Measurements from ENCODE around the gene BCL7C. TPM values are rescaled to one million over a fixed set of nuclear protein-coding genes. Genes with fewer than 3 reads are reported as not detected.
"Not testable (repeated sequence)": the region's sequence is repeated elsewhere in the genome, so short reads cannot be mapped to it uniquely, and the experiment has no call there.

BCL7C gene
- total RNA-seq, 1 donor from 2014 or later, result 32.2 TPM

- DNase-seq (ENCODE audit: missing footprints), result no peak
- no peak for ATAC-seq
- intact Hi-C loops (cut with DNase I), result no loop called here
Measured at GRCh38 chr16:30901201-30902028, 7.5 kb upstream of the BCL7C start.

- ATAC-seq (no peak), DNase-seq (ENCODE audit: missing footprints) (no peak)
- intact Hi-C loops (cut with DNase I), result no loop called here
Measured at GRCh38 chr16:30900588-30900987, 6.7 kb upstream of the BCL7C start.

GRCh38 chr16:30899794-30900193, 5.9 kb upstream of the BCL7C start:
- DNase-seq (ENCODE audit: missing footprints), result no peak
- intact Hi-C loops (cut with DNase I), result loop anchor here (10.0 kb wide), 1 partner anchor 1095 kb away; the partner anchor contains the start of gene MAZ
- ATAC-seq, result no peak

GRCh38 chr16:30896889-30897733, 3.2 kb upstream of the BCL7C start:
- intact Hi-C loops (cut with DNase I), result loop anchor here (2.0 to 10.0 kb wide), 2 partner anchors 26 to 1092 kb away; partner anchors contain the start of genes FBXL19 and MAZ
- ATAC-seq (peak; percentile 69), DNase-seq (ENCODE audit: missing footprints) (peak; percentile 98)

DNA sequence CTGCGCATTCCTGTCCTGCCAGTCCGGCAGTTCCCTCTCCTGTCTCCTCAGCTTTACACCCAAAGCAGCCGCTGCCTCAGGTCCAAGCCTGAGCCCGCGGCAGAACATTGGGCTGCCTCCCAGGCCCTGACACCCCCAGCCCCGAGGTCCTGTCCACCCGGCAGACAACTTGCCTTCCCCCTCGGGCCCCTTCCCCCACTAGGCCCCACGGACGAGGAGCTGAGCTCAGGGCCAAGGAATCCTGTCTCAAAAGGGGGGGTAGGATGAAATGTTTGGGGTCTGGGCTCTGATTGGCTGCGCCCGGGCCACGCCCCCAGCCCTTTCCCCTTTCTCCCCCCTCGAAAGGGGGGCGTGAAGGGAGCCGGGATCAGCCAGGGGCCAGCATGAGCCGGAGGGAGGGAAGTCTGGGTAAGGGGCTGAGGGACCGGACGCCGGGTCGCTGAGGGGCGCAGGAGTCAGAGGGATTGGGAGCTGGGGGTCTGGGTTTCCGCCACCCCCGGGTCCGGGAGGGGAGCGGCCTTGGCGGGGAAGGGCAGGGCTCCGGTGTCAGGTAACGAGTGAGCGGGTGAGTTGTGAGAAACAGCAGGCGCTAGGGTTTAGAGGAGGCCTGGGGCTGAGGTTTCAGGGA, 2.5 kb upstream of the BCL7C start, which contains the start of gene CTF1:
Gene CTF1, plus strand, starts transcription at position 354 of the 628 bp plus-strand sequence. Its CDS starts 30 bp downstream, at position 384.
- intact Hi-C loops (cut with DNase I), result loop anchor here (2.0 to 10.0 kb wide), 2 partner anchors 26 to 1092 kb away; partner anchors contain the start of genes FBXL19 and MAZ
- ATAC-seq, result peak; percentile 79
- peak; percentile 85 for DNase-seq (ENCODE audit: missing footprints)

DNA sequence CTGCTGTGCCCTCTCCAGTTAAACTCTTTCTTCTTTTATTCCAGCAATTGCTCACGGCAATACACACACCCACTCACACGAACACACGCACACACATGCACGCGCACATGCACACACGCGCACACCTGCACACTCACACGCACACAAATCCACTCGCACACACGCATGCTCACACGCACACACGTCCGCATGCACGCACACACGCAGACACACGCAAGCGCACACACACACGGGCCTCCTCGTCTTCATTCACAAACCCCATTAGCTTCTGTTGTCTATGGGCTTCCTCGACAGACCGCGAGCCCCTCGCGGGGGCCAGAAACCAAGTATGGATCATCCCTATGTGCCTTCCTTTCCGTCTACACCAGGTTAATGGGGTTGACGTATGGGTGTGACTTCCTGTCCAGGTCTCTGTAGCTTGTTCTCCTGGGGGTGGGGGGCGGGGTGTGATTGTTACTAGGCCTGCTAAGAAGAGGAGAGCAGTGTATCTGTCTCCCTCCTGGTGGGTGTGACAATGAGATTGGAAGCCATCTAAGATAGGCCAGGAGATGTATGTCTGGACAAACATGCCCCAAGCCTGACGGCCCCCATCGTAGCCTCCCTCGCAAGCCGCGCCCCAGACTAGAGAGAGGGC, 1.9 kb upstream of the BCL7C start:
- ATAC-seq, result no peak
- intact Hi-C loops (cut with DNase I), result loop anchor here (2.0 to 10.0 kb wide), 3 partner anchors 21 to 1091 kb away; partner anchors contain the start of genes FBXL19 and MAZ

DNA sequence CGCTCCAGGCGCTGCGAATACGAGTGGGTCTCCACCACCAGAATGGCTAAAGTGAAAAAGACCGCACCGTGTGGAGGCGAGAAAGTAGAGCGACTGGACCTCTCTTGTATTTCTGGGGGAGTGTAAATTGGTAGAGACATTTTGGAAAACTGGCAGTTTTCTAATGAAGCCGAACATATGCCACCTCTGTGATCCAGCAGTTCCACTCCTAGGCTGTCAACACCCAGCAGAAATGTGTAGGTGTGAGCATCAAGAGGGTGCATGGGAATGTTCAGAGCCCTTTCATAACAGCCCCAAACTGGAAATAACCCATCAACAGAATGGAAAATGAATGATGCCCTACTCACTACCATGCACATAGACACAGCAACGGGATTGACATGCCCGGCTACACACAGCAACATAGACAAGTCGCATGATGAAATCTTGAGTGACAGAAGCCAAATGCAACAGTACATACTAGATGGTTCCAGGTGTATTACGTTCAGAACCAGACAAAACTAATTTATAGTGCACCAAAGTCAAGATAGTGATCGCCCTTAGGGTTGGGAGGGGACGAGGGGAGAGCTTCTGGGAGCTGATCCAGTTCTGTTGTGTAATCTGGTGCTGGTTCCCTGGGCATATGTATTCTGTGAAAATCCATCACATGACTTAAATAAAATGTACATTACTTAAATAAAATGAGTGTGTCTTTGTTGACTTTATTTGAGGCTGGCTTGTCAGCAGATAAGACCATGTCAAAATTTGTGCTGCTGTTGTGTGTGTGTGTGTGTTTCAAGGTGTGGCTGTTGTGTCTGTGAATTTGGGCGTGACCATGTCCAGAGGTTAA, 877 bp upstream of the BCL7C start:
- intact Hi-C loops (cut with DNase I), result loop anchor here (2.0 to 10.0 kb wide), 2 partner anchors 20 to 1090 kb away; partner anchors contain the start of gene MAZ
- ATAC-seq (no peak), DNase-seq (ENCODE audit: missing footprints) (no peak)

More for the DNA sequence above, 1.9 kb upstream of the BCL7C start:
- no peak for DNase-seq (ENCODE audit: missing footprints)

- intact Hi-C loops (cut with DNase I), result loop anchor here (10.0 kb wide), 1 partner anchor 1089 kb away; the partner anchor contains the start of gene MAZ
- DNase-seq (ENCODE audit: missing footprints) (no peak), ATAC-seq (no peak)
Measured at GRCh38 chr16:30893417-30893743, 497 bp downstream of the BCL7C start.

GRCh38 chr16:30892670-30893416, 1.0 kb downstream of the BCL7C start:
- intact Hi-C loops (cut with DNase I), result loop anchor here (10.0 kb wide), 1 partner anchor 1088 kb away; the partner anchor contains the start of gene MAZ
- ATAC-seq (no peak), DNase-seq (ENCODE audit: missing footprints) (no peak)

DNA sequence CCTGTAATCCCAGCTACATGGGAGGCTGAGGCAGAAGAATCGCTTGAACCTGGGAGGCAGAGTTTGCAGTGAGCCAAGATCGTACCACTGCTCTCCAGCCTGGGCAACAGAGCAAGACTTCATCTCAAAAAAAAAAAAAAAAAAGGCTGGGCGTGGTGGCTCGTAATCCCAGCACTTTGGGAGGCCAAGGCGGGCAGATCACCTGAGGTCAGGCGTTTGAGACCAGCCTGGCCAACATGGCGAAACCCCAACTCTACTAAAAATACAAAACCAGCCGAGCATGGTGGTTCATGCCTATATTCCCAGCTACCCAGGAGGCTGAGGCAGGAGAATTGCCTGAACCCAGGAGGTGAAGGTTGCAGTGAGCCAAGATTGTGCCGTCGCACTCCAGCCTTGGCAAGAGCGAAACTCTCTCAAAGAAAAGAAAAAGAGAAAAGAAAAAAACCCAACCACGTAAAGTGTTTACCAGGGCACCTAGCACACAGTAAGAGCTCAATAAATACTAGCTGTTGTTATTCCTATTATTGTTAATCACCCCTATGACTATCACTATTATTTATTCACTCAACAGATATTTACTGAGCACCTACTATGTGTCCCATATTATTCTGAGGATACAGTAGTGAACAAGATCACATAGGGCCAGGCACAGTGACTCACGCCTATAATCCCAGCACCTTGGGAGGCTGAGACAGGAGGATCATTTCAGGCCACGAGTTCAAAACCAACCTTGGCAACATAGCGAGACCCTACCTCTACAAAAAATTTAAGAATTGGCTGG, 2.6 kb downstream of the BCL7C start:
- not testable (repeated sequence) for ATAC-seq; DNase-seq (ENCODE audit: missing footprints)
- intact Hi-C loops (cut with DNase I), result loop anchor here (10.0 kb wide), 1 partner anchor 1086 kb away; the partner anchor contains the start of gene MAZ

- ATAC-seq, result no peak
- DNase-seq (ENCODE audit: missing footprints), result no peak
- intact Hi-C loops (cut with DNase I), result loop anchor here (10.0 kb wide), 1 partner anchor 1085 kb away; the partner anchor contains the start of gene MAZ
Measured at GRCh38 chr16:30889721-30890120, 4.2 kb downstream of the BCL7C start.

GRCh38 chr16:30888856-30889499, 4.9 kb downstream of the BCL7C start:
- ATAC-seq, result no peak
- intact Hi-C loops (cut with DNase I), result no loop called here

GRCh38 chr16:30887927-30888326, 6.0 kb downstream of the BCL7C start:
- DNase-seq (ENCODE audit: missing footprints) (no peak), ATAC-seq (no peak)
- intact Hi-C loops (cut with DNase I), result no loop called here

More at GRCh38 chr16:30888856-30889499, 4.9 kb downstream of the BCL7C start:
- no peak for DNase-seq (ENCODE audit: missing footprints)

DNA sequence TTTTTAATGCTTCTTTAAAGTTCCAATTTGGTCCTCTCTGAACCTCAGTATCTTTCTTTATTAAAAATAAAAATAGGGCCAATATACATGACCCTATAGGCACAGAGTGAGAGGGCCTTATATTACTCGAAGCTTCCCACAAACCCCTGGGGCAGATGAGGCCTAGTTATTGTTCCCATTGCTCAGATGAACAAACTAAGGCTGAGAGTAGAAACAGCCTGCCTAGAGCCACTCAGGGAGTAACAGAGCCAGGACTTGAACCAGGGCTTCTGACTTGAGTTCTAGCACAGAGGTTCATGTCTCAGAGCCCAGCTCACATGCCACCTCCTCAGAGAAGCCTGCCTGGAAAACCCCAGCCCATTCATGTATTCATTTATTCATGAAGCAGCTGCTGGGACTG, 7.7 kb downstream of the BCL7C start:
- ATAC-seq (no peak), DNase-seq (ENCODE audit: missing footprints) (no peak)
- intact Hi-C loops (cut with DNase I), result no loop called here

DNA sequence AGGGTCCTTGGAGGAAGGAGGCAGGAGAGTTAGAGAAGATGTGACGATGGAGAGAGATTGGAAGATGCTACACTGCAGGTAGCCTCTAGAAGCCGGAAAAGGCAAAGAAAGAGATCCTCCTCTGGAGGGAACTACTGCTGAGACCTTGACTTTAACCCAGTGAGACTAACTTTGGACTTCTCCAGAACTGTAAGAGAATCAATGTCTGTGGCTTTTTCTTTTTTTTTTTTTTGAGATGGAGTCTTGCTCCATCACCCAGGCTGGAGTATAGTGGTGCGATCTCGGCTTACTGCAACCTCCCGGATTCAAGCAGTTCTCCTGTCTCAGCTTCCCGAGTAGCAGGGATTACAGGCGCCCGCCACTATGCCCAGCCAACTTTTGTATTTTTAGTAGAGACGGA, 8.7 kb downstream of the BCL7C start:
- ATAC-seq, result no peak
- intact Hi-C loops (cut with DNase I), result no loop called here
- DNase-seq (ENCODE audit: missing footprints), result no peak

All from Right ventricle myocardium inferior (tissue), 1 donor.